Measurements from ENCODE around the gene TERT. TPM values are rescaled to one million over a fixed set of nuclear protein-coding genes. Genes with fewer than 3 reads are reported as not detected.

The TERT gene
- total and polyA plus RNA-seq, 2 of the 4 experiments (the other 2 are of a cell fraction) = not detected

DNA sequence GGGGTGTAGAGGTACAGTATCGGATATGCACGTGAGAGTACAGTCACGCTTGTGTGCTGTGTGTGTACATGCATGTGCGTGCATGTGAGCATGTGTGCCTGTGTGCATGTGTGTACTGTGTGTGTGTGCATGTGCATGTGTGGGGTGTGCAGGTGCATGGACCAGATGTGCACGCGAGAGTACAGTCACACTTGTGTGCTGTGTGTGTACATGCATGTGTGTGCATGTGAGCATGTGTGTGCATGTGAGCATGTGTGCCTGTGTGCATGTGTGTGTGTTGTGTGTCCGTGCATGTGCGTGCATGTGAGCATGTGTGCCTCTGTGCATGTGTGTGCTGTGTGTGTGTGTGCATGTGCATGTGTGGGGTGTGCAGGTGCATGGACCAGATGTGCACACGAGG, 83.2 kb downstream of the TERT start:
- no peak overlapping the region for H2AK5ac ChIP-seq (ENCODE audit: low read depth, low read length)
- H3K4me1 ChIP-seq (ENCODE audit: control insufficient read depth, insufficient read depth, low read length) = no peaks in the 10 kb centered on the region
- no peak overlapping the region for H4K5ac ChIP-seq (ENCODE audit: low read depth, low read length)
- BruUV-seq (replicated peaks) = no TSS peak
- no peaks in the 10 kb centered on the region for H3K79me1 ChIP-seq (ENCODE audit: low read depth in 1 of 2, low read length in 2 of 2)
- ATAC-seq (ENCODE audit: low read depth) = no peak
- no peak overlapping the region for H3K4me3 ChIP-seq (ENCODE audit: insufficient read depth, low read depth, low read length)
- no peak for DNase-seq
- CTCF ChIA-PET = no interaction called here
- H3K27ac ChIP-seq (ENCODE audit: insufficient read depth, low read length) = no peak overlapping the region
- no peak overlapping the region for H2AK9ac ChIP-seq (replicated peaks; ENCODE audit: low read depth, low read length, poor library complexity)
- H2AFZ ChIP-seq (replicated peaks; ENCODE audit: low read length, poor library complexity) = peak overlapping the region; percentile 43
- POLR2A ChIA-PET (ENCODE audit: unreplicated experiment) = no interaction called here
- intact Hi-C loops (cut with micrococcal nuclease) (no loop called here), in situ Hi-C loops (cut with MboI; ENCODE audit: low sequenced_read_pairs) (no loop called here), dilution Hi-C loops (cut with HindIII; ENCODE audit: low sequenced_read_pairs, unreplicated experiment) (no loop called here)
- H2BK120ac ChIP-seq (ENCODE audit: low read depth, low read length) = no peak overlapping the region
- H3K9me1 ChIP-seq (ENCODE audit: insufficient read depth, low read length) = peaks cover 6% of the 10 kb centered on the region; the same call in 1 of the 2 replicates
- H3K14ac ChIP-seq (replicated peaks; ENCODE audit: low read depth, low read length) = no peak overlapping the region
- H3K18ac ChIP-seq (ENCODE audit: low read depth, low read length) = no peak overlapping the region
- H3K4ac ChIP-seq (ENCODE audit: low read depth, low read length) = no peak overlapping the region
- no peaks in the 10 kb centered on the region for H3K36me3 ChIP-seq (ENCODE audit: control insufficient read depth, insufficient read depth, low read length)
- 83% methylated on average over 8 of the region's 9 CpGs; no CpG with 5 or more reads in 1 of the 2 experiments for WGBS, 2 experiments (ENCODE audit: extremely low coverage in 2 of 2, insufficient read length in 1 of 2)
- H3K27me3 ChIP-seq (ENCODE audit: control insufficient read depth, insufficient read depth, low read length) = peaks cover 10% of the 10 kb centered on the region; the same call in 1 of the 2 replicates
- no peak overlapping the region for H4K8ac ChIP-seq (ENCODE audit: low read depth in 2 of 2, low read length in 2 of 2)
- H4K20me1 ChIP-seq (ENCODE audit: insufficient read depth, low read length) = no peaks in the 10 kb centered on the region
- no peak overlapping the region for H3K9ac ChIP-seq (ENCODE audit: low read depth, low read length)
- no peak overlapping the region for H2BK20ac ChIP-seq (ENCODE audit: low read depth, low read length)
- no peak overlapping the region for H3K23ac ChIP-seq (ENCODE audit: low read depth, low read length)
- TF ChIP-seq MXI1 (IDR thresholded peaks at IDR 0.05; ENCODE audit: borderline replicate concordance, low read depth, low read length) = no peak
- no peak for TF ChIP-seq FOS (IDR thresholded peaks at IDR 0.05; ENCODE audit: low read depth, low read length)
- TF ChIP-seq RAD21 (IDR thresholded peaks at IDR 0.05; ENCODE audit: low read length) = no peak
- TF ChIP-seq BHLHE40 (IDR thresholded peaks at IDR 0.05; ENCODE audit: low read depth, low read length) = no peak
- TF ChIP-seq, protein P1, sequence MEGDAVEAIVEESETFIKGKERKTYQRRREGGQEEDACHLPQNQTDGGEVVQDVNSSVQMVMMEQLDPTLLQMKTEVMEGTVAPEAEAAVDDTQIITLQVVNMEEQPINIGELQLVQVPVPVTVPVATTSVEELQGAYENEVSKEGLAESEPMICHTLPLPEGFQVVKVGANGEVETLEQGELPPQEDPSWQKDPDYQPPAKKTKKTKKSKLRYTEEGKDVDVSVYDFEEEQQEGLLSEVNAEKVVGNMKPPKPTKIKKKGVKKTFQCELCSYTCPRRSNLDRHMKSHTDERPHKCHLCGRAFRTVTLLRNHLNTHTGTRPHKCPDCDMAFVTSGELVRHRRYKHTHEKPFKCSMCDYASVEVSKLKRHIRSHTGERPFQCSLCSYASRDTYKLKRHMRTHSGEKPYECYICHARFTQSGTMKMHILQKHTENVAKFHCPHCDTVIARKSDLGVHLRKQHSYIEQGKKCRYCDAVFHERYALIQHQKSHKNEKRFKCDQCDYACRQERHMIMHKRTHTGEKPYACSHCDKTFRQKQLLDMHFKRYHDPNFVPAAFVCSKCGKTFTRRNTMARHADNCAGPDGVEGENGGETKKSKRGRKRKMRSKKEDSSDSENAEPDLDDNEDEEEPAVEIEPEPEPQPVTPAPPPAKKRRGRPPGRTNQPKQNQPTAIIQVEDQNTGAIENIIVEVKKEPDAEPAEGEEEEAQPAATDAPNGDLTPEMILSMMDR (conservative IDR thresholded peaks at IDR 0.05; ENCODE audit: low read depth, low read length) = no peak
- TF ChIP-seq NFE2L2 (IDR thresholded peaks at IDR 0.05; ENCODE audit: low read depth, low read length) = no peak
- TF ChIP-seq POLR2A (IDR thresholded peaks at IDR 0.05; ENCODE audit: low read depth, low read length) = no peak
- peaks cover 16% of the 10 kb centered on the region for H3K9me3 ChIP-seq (ENCODE audit: control insufficient read depth, insufficient read depth, low read length)
- no peak overlapping the region for H3K4me2 ChIP-seq (ENCODE audit: low read depth, low read length)
- H4K91ac ChIP-seq (ENCODE audit: insufficient read depth, low read depth, low read length) = no peak overlapping the region
- H3K56ac ChIP-seq (ENCODE audit: extremely low read depth, insufficient read depth, low read length) = no peak overlapping the region
- H2BK5ac ChIP-seq (ENCODE audit: low read depth, low read length, poor library complexity, severe bottlenecking) = no peak overlapping the region
- H2BK15ac ChIP-seq (ENCODE audit: low read depth, low read length) = no peak overlapping the region
